HG03175 (cell line): Measurements from ENCODE around the gene COX4I2.
"Not testable (repeated sequence)": the region's sequence is repeated elsewhere in the genome, so short reads cannot be mapped to it uniquely, and the experiment has no call there.

ENCODE experiments used
- ATAC-seq: cut with Tn5 transposase; IDR thresholded peaks from one replicate; pipeline ENCODE4 v1.9.1; 2021; ENCODE audit warnings: mild to moderate bottlenecking, moderate library complexity; ENCODE audit not compliant: unreplicated experiment

COX4I2 gene

GRCh38 chr20:31607640-31608250 is 30.0 kb upstream of the COX4I2 start:
- ATAC-seq: no peak

GRCh38 chr20:31608251-31608945 is 29.3 kb upstream of the COX4I2 start:
- no peak for ATAC-seq

GRCh38 chr20:31612271-31612640 is 25.5 kb upstream of the COX4I2 start:
- ATAC-seq: not testable (repeated sequence)

- no peak for ATAC-seq
Observed at GRCh38 chr20:31615416-31615815, 22.3 kb upstream of the COX4I2 start.

GRCh38 chr20:31617432-31618104 is 20.1 kb upstream of the COX4I2 start:
- ATAC-seq: no peak

- no peak for ATAC-seq
Observed at GRCh38 chr20:31620246-31620645, 17.5 kb upstream of the COX4I2 start.

- ATAC-seq: not testable (repeated sequence)
Observed at GRCh38 chr20:31623123-31623505, 14.6 kb upstream of the COX4I2 start.

GRCh38 chr20:31626534-31626933 is 11.2 kb upstream of the COX4I2 start:
- not testable (repeated sequence) for ATAC-seq

GRCh38 chr20:31628057-31628456 is 9.7 kb upstream of the COX4I2 start:
- ATAC-seq: not testable (repeated sequence)

GRCh38 chr20:31630187-31630790 is 7.4 kb upstream of the COX4I2 start:
- ATAC-seq: no peak

- no peak for ATAC-seq
Observed at GRCh38 chr20:31632548-31633338, 5.0 kb upstream of the COX4I2 start.

GRCh38 chr20:31633339-31633914 is 4.3 kb upstream of the COX4I2 start:
- ATAC-seq: no peak

- ATAC-seq: no peak
Observed at GRCh38 chr20:31638317-31638716, 605 bp downstream of the COX4I2 start.

- ATAC-seq: no peak
Observed at GRCh38 chr20:31638816-31639215, 1.1 kb downstream of the COX4I2 start.

GRCh38 chr20:31640259-31640658 is 2.5 kb downstream of the COX4I2 start:
- no peak for ATAC-seq

- ATAC-seq: no peak
Observed at GRCh38 chr20:31641391-31641790, 3.7 kb downstream of the COX4I2 start.

GRCh38 chr20:31642837-31643236 is 5.1 kb downstream of the COX4I2 start:
- ATAC-seq: no peak

- no peak for ATAC-seq
Observed at GRCh38 chr20:31643522-31643921, 5.8 kb downstream of the COX4I2 start.

GRCh38 chr20:31644701-31645100 is 7.0 kb downstream of the COX4I2 start:
- ATAC-seq: no peak

- not testable (repeated sequence) for ATAC-seq
Observed at GRCh38 chr20:31648104-31648503, 10.4 kb downstream of the COX4I2 start.
